ENCODE results near the gene MYRF. TPM values are rescaled to one million over a fixed set of nuclear protein-coding genes. Genes with fewer than 3 reads are reported as not detected.

MYRF gene
- total and polyA plus RNA-seq, 4 experiments from 2014 or later = 0.44 to 1.6 (median 0.89) TPM

DNA sequence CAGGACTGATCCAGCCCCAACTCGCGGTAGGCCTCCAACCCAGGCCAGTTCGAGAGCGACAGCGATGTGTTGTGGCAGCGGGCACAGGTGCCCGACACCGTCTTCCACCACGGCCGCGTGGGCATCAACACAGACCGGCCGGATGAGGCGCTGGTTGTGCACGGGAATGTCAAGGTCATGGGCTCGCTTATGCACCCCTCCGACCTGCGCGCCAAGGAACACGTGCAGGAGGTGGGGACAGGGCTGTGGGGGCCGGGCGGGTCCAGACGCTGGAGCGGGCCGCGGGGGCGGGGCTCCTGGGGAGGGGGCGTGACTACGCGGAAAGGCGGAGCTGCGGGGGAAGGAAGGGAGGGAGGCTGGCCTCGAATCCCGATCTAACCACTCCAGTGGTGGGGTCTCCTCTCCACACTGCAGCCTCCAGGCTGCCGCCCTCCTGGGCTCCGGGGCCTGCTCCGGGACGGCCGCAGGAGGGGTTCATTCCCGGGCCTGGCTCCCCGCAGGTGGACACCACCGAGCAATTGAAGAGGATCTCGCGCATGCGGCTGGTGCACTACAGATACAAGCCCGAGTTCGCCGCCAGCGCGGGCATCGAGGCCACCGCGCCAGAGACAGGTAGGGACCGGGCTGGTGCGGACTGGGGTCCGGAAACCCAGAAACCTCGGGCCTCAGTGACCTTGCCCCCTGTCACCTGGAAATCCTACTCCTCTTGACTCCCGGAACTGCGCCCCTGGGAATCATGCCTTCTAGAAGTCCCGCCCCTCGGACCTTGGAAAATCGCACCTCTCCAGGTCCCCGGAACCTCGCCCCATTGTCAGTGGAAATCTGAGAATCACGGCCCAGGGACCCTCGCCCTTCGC, 25.0 kb downstream of the MYRF start:
- DNase-seq = peak; percentile 49 to 67 (median 60)
- peaks cover 18% of the 10 kb centered on the region for H3K4me1 ChIP-seq (ENCODE audit: insufficient read depth, low read length)
- ChIA-PET POLR2A (ENCODE audit: partially characterized antibody) (no interaction called here), CTCF (ENCODE audit: partially characterized antibody) (interaction anchor here (1.1 to 1.4 kb wide), 3 partner anchors 18 to 38 kb away, joined by 3 to 4 read pairs (median 4); no protein-coding TSS in a partner anchor)
- peaks cover 6 to 29% (median 12%) of the 10 kb centered on the region in 4 donors for H3K4me1 Mint-ChIP-seq
- H3K27me3 ChIP-seq (ENCODE audit: insufficient read depth, low read length) = no peaks in the 10 kb centered on the region
- intact Hi-C loops (cut with micrococcal nuclease) = loop anchor here (1.0 kb wide), 1 partner anchor 15 kb away; the partner anchor contains the start of genes FEN1 and TMEM258
- H3K36me3 Mint-ChIP-seq = no peaks in the 10 kb centered on the region
- H3K4me3 ChIP-seq (ENCODE audit: low read length in 2 of 2) = peak overlapping the region in 1 of 2 donors; percentile 28
- H3K9me3 ChIP-seq (ENCODE audit: control insufficient read depth in 1 of 2, low read length in 2 of 2) = no peaks in the 10 kb centered on the region
- no peaks in the 10 kb centered on the region for H3K9me3 Mint-ChIP-seq
- H3K27ac Mint-ChIP-seq = peak overlapping the region in 3 of 7 donors; percentile 6 to 60 (median 23)
- peak overlapping the region; percentile 67 to 82 (median 73) for H3K4me3 Mint-ChIP-seq
- H3K36me3 ChIP-seq (ENCODE audit: insufficient read depth, low read length) = no peaks in the 10 kb centered on the region
- H3K27ac ChIP-seq (ENCODE audit: low read depth, low read length) = peak overlapping the region; percentile 19
- H3K27me3 Mint-ChIP-seq = no peaks in the 10 kb centered on the region

DNA sequence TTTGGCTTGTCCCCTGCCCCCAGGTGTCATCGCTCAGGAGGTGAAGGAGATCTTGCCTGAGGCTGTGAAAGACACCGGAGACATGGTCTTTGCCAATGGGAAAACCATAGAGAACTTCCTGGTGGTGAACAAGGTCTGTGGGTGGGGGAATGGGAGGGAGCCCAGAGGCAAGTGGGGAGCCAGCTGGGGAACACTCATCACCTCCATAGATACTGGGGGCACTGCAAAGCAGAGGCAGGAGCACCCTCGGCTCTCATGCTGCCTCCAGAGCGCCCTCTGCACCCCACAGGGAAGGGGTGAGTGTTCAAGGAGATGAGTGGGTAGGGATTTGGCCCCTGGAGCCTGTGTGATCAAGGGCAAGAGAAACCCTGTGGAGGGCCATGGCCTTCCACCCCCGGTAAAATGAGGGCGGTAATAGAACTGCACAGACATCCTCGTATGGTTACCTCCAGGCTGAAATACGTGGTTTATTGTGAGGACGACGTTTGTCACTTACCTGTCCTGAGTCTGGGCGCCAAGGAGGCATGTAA, 26.0 kb downstream of the MYRF start:
- H3K27me3 ChIP-seq (ENCODE audit: insufficient read depth, low read length) = no peaks in the 10 kb centered on the region
- Mint-ChIP-seq H3K4me3 (peak overlapping the region in 6 of 8 donors; percentile 43 to 73 (median 68)), H3K36me3 (peaks cover 0 to 1% of the 10 kb centered on the region in 2 donors), H3K27ac (no peak overlapping the region), H3K27me3 (no peaks in the 10 kb centered on the region), H3K9me3 (no peaks in the 10 kb centered on the region), H3K4me1 (peaks cover 4 to 20% (median 10%) of the 10 kb centered on the region in 4 donors)
- ChIA-PET POLR2A (ENCODE audit: partially characterized antibody) (no interaction called here), CTCF (ENCODE audit: partially characterized antibody) (no interaction called here)
- H3K4me3 ChIP-seq (ENCODE audit: low read length in 2 of 2) = no peak overlapping the region
- no peaks in the 10 kb centered on the region for H3K9me3 ChIP-seq (ENCODE audit: control insufficient read depth in 1 of 2, low read length in 2 of 2)
- no peak overlapping the region for H3K27ac ChIP-seq (ENCODE audit: low read depth, low read length)
- H3K4me1 ChIP-seq (ENCODE audit: insufficient read depth, low read length) = peaks cover 13% of the 10 kb centered on the region
- intact Hi-C loops (cut with micrococcal nuclease) = no loop called here
- DNase-seq = no peak
- H3K36me3 ChIP-seq (ENCODE audit: insufficient read depth, low read length) = no peaks in the 10 kb centered on the region

DNA sequence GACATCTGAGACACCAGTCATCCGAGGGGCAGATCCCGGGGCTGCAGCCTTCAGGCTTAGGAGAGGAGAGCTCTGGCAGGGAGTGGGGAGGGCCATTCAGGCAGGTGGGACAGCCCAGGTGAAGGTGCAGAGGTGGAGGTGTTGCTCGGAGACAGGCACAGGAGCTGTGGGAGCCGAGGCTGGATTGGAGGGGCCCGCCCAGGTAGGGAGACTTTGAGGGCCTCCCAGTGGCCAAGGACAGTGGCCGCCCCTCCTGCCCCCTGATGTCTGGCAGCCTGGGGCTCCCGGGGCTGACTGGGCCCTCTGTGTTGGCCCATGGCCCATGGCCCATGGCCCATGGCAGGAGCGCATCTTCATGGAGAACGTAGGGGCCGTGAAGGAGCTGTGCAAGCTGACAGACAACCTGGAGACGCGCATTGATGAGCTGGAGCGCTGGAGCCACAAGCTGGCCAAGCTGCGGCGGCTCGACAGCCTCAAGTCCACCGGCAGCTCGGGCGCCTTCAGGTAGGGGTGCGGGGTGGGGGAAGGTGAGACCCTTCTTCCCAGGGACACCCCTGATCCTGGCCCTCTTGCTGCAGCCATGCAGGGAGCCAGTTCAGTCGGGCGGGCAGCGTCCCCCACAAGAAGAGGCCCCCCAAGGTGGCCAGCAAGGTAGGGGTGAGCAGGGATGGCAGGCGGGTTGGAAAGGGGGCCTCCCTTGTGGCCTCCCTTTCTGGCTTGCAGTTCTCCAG, 26.6 kb downstream of the MYRF start:
- H3K27ac ChIP-seq (ENCODE audit: low read depth, low read length) = no peak overlapping the region
- H3K27me3 ChIP-seq (ENCODE audit: insufficient read depth, low read length) = no peaks in the 10 kb centered on the region
- Mint-ChIP-seq H3K4me1 (peaks cover 4 to 20% (median 10%) of the 10 kb centered on the region in 4 donors), H3K27ac (no peak overlapping the region), H3K9me3 (no peaks in the 10 kb centered on the region), H3K4me3 (peak overlapping the region in 1 of 8 donors; percentile 73), H3K36me3 (peaks cover 0 to 4% of the 10 kb centered on the region in 2 donors), H3K27me3 (no peaks in the 10 kb centered on the region)
- no peaks in the 10 kb centered on the region for H3K9me3 ChIP-seq (ENCODE audit: control insufficient read depth in 1 of 2, low read length in 2 of 2)
- POLR2A ChIA-PET (ENCODE audit: partially characterized antibody) = no interaction called here
- no peak for DNase-seq
- intact Hi-C loops (cut with micrococcal nuclease) = no loop called here
- no peaks in the 10 kb centered on the region for H3K36me3 ChIP-seq (ENCODE audit: insufficient read depth, low read length)
- H3K4me3 ChIP-seq (ENCODE audit: low read length in 2 of 2) = no peak overlapping the region
- CTCF ChIA-PET (ENCODE audit: partially characterized antibody) = interaction anchor here (1.5 kb wide), 1 partner anchor 46 kb away, joined by 4 read pairs; no protein-coding TSS in a partner anchor
- H3K4me1 ChIP-seq (ENCODE audit: insufficient read depth, low read length) = peaks cover 13% of the 10 kb centered on the region

DNA sequence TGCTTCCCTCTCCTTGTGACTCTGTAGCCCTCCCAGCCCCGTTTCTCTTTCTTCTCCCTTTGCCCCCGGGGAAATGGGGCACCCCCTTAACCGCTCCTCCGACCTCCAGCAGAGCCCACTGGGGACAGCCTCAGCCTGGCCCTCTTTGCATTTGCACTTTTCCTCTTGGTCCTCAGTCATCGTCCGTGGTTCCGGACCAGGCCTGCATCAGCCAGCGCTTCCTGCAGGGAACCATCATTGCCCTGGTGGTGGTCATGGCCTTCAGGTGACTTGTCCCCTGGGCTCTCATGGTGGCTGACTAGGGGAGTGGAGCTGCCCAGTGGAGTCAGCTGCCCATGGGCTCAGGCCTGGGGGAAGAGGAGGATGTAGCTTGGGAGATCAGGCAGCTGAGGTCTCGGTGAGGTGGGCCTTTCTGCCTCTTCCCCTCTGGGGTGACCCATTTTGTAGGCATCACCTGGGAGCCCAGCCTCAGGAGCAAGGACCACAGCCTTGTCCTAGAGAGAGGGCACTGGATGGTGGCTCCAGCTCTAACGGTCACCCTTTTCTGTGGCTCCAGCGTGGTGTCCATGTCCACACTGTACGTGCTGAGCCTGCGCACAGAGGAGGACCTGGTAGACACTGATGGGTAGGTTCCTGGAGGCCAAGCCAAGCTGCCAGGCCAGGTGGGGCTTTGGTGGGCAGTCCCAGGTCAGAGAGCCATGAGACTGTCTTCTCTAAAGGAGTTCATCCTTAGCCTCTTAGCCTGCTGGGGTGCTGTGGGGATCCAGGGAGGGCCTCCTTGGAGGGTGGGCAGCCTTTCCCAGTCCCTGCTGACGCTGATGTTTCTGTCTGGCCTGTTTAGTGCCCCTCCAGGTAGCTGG, 27.5 kb downstream of the MYRF start:
- no peaks in the 10 kb centered on the region for H3K9me3 ChIP-seq (ENCODE audit: control insufficient read depth in 1 of 2, low read length in 2 of 2)
- no peaks in the 10 kb centered on the region for H3K9me3 Mint-ChIP-seq
- H3K4me1 Mint-ChIP-seq = peaks cover 4 to 20% (median 10%) of the 10 kb centered on the region in 4 donors
- POLR2A ChIA-PET (ENCODE audit: partially characterized antibody) = interaction anchor here (1.1 to 1.5 kb wide), 2 partner anchors 12 to 13 kb away, joined by 3 to 5 read pairs; no protein-coding TSS in a partner anchor
- H3K4me1 ChIP-seq (ENCODE audit: insufficient read depth, low read length) = peaks cover 13% of the 10 kb centered on the region
- H3K36me3 Mint-ChIP-seq = peaks cover 2 to 12% of the 10 kb centered on the region in 2 donors
- H3K4me3 ChIP-seq (ENCODE audit: low read length in 2 of 2) = no peak overlapping the region
- peaks cover 5% of the 10 kb centered on the region for H3K36me3 ChIP-seq (ENCODE audit: insufficient read depth, low read length)
- H3K27ac ChIP-seq (ENCODE audit: low read depth, low read length) = no peak overlapping the region
- CTCF ChIA-PET (ENCODE audit: partially characterized antibody) = interaction anchor here (1.2 to 1.5 kb wide), 3 partner anchors 18 to 302 kb away, joined by 3 to 6 read pairs (median 4); no protein-coding TSS in a partner anchor
- DNase-seq = no peak
- H3K27ac Mint-ChIP-seq = peak overlapping the region in 2 of 7 donors; percentile 53 to 74
- H3K27me3 Mint-ChIP-seq = no peaks in the 10 kb centered on the region
- H3K4me3 Mint-ChIP-seq = no peak overlapping the region
- intact Hi-C loops (cut with micrococcal nuclease) = no loop called here
- H3K27me3 ChIP-seq (ENCODE audit: insufficient read depth, low read length) = no peaks in the 10 kb centered on the region

DNA sequence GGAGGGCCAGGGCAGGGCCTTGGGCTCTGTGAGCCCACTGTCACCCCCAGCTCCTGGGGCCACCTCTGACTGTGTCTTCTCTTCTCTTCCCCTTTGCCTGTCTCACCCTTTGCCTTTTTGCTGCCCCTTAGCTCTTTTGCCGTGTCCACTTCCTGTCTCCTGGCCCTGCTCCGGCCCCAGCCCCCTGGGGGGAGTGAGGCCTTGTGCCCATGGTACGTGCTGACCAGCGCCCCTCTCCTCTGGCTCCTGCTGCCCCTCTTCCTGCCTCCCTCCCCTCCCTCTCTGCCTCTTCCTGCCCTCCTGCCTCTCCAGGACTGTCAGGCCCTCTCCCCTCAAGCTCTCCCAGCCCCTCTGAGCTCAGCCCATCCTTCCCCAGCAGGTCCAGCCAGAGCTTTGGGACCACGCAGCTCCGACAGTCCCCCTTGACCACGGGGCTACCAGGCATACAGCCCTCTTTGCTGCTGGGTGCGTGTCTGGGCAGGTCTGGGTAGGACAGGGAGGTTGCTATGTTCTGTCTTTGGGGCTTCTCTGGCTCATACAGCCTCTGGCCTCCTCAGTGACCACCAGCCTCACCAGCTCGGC, 28.2 kb downstream of the MYRF start:
- H3K27me3 ChIP-seq (ENCODE audit: insufficient read depth, low read length) = no peaks in the 10 kb centered on the region
- no peak overlapping the region for H3K4me3 ChIP-seq (ENCODE audit: low read length in 2 of 2)
- peaks cover 11% of the 10 kb centered on the region for H3K36me3 ChIP-seq (ENCODE audit: insufficient read depth, low read length)
- ChIA-PET CTCF (ENCODE audit: partially characterized antibody) (interaction anchor here (1.2 to 1.5 kb wide), 3 partner anchors 17 to 302 kb away, joined by 3 to 6 read pairs (median 4); no protein-coding TSS in a partner anchor), POLR2A (ENCODE audit: partially characterized antibody) (interaction anchor here (1.1 to 1.5 kb wide), 2 partner anchors 11 to 14 kb away, joined by 3 to 5 read pairs; no protein-coding TSS in a partner anchor)
- H3K27ac ChIP-seq (ENCODE audit: low read depth, low read length) = no peak overlapping the region
- Mint-ChIP-seq H3K4me3 (no peak overlapping the region), H3K4me1 (peaks cover 3 to 20% (median 10%) of the 10 kb centered on the region in 4 donors), H3K36me3 (peaks cover 10 to 19% of the 10 kb centered on the region in 2 donors), H3K27ac (peak overlapping the region in 1 of 7 donors; percentile 10), H3K27me3 (no peaks in the 10 kb centered on the region), H3K9me3 (no peaks in the 10 kb centered on the region)
- no peaks in the 10 kb centered on the region for H3K9me3 ChIP-seq (ENCODE audit: control insufficient read depth in 1 of 2, low read length in 2 of 2)
- intact Hi-C loops (cut with micrococcal nuclease) = no loop called here
- peaks cover 13% of the 10 kb centered on the region for H3K4me1 ChIP-seq (ENCODE audit: insufficient read depth, low read length)
- DNase-seq = no peak

DNA sequence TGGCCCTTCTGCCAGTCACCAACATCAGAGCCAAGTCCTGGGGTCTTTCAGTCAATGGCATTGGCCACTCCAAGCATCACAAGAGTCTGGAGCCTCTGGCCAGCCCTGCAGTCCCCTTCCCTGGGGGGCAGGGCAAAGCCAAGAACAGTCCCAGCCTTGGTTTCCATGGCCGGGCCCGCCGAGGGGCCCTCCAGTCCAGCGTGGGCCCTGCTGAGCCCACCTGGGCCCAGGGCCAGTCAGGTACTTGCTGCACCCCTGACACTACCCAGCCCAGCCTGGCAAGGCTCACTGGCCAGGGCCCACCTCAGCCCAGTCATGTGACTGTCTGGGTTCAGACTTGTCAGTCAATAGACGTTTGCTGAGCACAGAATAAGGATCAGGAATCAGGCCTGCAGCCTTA, 29.1 kb downstream of the MYRF start:
- no peaks in the 10 kb centered on the region for H3K9me3 ChIP-seq (ENCODE audit: control insufficient read depth in 1 of 2, low read length in 2 of 2)
- H3K27ac ChIP-seq (ENCODE audit: low read depth, low read length) = no peak overlapping the region
- Mint-ChIP-seq H3K9me3 (no peaks in the 10 kb centered on the region), H3K4me3 (no peak overlapping the region), H3K27ac (no peak overlapping the region), H3K4me1 (peaks cover under 1 to 15% (median 9%) of the 10 kb centered on the region in 4 donors), H3K36me3 (peaks cover 10 to 25% of the 10 kb centered on the region in 2 donors), H3K27me3 (no peaks in the 10 kb centered on the region)
- peaks cover 20% of the 10 kb centered on the region for H3K36me3 ChIP-seq (ENCODE audit: insufficient read depth, low read length)
- ChIA-PET POLR2A (ENCODE audit: partially characterized antibody) (interaction anchor here (1.5 kb wide), 1 partner anchor 10 kb away, joined by 5 read pairs; no protein-coding TSS in a partner anchor), CTCF (ENCODE audit: partially characterized antibody) (no interaction called here)
- intact Hi-C loops (cut with micrococcal nuclease) = no loop called here
- H3K4me1 ChIP-seq (ENCODE audit: insufficient read depth, low read length) = peaks cover 12% of the 10 kb centered on the region
- no peak for DNase-seq
- no peak overlapping the region for H3K4me3 ChIP-seq (ENCODE audit: low read length in 2 of 2)
- no peaks in the 10 kb centered on the region for H3K27me3 ChIP-seq (ENCODE audit: insufficient read depth, low read length)
